ENCODE measurements around the gene OMP.
"Not testable (repeated sequence)": the region's sequence is repeated elsewhere in the genome, so short reads cannot be mapped to it uniquely, and the experiment has no call there.

The OMP gene

DNA sequence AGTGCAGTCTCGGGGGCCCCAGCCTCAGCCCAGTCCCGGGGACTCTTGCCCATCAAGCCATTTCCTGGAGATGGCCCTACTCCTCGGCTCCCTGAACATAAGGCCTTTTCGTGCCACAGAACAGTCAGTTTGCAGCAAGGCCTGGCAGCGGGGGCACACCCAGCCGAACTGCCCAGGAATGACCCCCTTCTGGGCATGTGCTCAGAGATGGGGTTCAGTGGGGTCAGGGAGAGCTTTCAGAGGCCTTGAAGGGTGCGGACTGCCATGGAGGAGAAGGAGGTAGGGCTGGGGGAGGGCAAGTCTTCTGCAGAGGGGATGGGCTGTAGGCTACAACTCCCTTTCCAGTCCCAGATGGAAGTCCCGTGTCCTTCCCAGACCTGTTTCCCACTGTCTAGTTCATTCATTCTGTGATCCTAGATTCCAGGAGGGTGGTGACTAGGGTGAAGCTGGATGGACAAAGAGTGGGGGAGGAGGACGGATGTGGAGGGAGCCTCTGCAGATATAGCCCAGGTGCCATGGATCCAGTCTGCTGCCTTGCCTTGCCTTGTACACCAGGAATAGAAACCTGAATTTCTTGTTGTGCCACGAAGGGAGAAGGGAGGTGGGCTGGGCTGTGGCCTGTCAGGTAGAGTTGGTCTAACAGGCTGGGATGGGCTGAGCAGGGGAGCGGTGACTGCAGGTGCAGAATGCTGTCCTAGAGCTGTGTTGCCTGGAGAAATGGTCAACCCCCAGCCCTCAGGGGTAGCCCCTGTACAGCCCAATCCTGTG, 14.2 kb upstream of the OMP start:
- peak; percentile 73 for DNase-seq

- no peak for DNase-seq
Measured at GRCh38 chr11:77089004-77089545, 13.6 kb upstream of the OMP start.

GRCh38 chr11:77090046-77090372, 12.6 kb upstream of the OMP start:
- DNase-seq, result no peak

DNA sequence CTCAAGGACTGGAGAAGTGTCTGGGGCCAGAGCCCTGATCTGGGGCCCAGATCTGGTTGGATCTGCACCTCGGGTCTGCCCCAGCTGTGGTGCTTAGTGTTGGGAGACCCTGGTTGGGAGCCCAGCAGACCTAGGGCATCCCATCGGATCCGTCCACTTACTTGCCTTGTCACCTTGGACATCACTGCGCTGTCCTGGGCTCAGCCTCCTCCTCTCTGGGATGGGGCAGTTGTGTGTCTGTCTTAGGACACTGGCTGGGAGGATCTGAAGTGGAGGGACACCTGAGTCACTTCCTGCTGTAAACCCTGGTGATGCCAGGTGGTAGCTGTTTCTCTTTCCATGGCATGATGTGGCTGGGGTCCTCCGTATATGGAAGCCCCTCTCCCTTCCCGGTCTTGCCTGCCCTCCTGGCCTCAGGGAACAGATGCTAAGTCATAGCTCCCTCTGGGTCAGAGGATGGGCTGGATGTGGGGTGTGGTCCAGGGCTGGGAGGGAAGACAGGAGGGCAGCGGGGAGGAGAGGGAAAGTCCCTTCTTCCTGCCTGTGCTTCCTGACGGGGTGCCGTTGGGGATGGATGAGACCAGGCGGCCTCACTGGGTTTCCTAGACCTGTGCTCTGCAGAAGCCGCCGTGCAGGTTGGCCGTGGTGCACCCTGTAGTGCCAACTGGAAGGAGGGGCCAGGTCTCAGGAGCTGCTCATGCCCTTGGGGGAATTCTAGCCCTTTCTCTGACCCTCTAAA, 12.1 kb upstream of the OMP start:
- no peak for DNase-seq

- peak; percentile 80 for DNase-seq
Measured at GRCh38 chr11:77091146-77091940, 11.3 kb upstream of the OMP start.

- DNase-seq, result no peak
Measured at GRCh38 chr11:77092382-77092781, 10.3 kb upstream of the OMP start.

DNA sequence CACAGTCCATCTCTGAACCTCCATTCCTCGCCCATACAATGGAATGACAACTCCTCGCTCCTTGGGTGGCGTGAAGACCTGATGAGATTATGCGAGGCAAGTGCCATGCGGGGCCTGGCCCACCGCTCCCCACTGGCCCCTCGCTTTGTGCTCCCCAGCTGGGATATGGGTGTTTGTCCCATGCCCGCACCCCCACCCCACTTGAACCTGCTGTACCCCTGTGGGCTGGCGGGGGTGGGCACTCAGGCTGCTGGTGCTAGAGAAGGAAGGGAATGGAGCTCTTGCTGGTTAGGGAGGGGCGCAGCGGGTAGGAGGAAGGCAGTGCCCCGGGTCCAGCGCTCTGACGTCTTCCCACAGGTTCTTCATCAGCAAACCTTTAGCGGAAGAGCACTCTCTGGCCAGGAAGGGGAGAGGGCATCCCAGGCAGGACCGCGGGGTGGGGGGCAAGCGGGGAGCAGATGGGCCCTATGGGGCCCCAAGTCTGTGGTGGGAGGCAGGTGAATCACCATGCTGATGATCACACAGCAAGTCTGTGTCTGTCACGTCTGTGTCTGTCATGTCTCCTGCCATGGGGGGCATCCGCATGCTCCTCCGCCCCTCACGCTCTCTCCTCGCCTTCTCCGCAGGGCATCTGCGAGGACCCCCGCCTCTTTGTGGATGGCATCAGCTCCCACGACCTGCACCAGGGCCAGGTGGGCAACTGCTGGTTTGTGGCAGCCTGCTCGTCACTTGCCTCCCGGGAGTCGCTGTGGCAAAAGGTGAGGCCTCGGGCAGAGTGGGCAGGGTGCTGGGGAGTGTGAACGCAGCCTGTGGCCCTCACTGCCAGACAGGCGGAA, 9.4 kb upstream of the OMP start:
- DNase-seq, result no peak

- DNase-seq, result no peak
Measured at GRCh38 chr11:77093987-77094840, 8.4 kb upstream of the OMP start.

GRCh38 chr11:77094841-77095365, 7.7 kb upstream of the OMP start:
- no peak for DNase-seq

- DNase-seq, result no peak
Measured at GRCh38 chr11:77095551-77096490, 6.8 kb upstream of the OMP start.

DNA sequence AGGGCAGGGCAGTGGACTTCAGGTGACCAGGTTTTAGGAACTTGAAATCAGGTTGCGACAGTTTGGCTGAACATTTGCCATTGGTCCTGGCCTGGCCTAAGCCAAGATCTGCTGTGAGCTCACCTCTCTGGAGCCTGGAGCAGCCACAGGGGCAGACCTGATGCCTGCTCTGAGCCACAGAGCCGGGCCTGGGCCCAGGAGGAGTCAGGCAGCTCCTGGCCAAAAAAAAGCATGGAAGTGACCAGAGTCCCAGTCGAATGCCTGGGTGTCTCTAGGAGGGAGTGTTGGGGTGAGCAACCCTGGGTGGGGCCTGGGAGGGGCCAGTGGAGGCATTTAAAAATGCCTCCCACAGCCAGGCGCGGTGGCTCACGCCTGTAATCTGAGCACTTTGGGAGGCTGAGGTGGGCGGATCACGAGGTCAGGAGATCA, 6.0 kb upstream of the OMP start:
- DNase-seq, result no peak

DNA sequence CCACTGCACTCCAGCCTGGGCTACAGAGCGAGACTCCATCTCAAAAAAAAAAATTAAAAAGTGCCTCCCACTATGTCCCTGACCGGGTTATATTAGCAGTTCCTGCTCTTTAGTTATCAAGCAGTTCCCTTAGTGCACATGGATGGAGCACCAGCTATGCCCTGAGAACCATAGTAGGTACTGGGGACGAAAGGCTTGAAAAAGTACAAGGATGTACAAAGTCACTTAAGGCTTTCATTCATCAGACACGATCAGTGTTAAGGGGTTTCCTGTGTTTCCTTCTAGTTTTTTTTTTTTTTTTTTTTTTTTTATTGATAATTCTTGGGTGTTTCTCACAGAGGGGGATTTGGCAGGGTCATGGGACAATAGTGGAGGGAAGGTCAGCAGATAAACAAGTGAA, 5.5 kb upstream of the OMP start:
- DNase-seq, result not testable (repeated sequence)

DNA sequence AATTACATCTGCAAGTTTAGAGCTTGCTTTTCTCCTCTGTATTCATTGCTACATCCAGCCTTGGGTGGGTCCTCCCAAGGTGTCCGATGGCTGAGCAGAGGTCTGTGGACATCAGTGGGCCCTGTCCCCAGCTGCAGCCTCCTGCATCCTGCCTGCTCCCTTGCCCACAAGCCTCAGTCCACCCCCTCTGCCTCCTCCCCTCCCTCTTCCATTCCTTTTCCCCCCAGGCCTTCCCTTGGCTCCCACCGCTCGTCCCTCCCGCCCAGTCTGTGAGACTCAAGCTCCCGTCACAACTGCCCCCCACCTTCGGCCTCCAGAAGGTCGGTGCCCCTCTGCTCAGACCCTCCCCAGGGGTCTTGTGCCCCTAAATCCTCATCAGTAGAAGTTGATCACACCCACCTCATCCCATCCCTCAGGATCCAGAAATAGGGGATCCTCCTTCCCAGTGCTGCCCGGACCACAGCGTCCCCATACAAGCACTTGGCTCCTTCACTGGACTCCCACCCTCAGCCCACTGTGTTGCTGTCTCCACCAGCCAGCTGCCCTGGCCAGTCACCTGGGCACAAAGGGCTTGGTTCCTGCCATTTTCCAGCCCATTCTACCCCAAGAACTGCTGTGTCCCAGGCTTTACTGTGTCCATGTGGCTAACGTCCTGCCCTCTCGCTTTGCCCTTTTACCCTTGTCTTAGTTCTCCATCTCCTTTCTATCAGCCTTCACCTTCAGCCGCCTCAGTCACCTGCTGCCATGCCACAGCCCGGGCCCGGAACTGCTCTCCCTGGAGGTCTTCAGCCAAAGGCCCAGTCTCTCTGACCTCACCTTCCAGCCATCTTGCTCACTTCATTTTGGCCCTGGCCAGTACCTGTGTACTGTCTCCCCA, 2.2 kb upstream of the OMP start:
- no peak for DNase-seq

DNA sequence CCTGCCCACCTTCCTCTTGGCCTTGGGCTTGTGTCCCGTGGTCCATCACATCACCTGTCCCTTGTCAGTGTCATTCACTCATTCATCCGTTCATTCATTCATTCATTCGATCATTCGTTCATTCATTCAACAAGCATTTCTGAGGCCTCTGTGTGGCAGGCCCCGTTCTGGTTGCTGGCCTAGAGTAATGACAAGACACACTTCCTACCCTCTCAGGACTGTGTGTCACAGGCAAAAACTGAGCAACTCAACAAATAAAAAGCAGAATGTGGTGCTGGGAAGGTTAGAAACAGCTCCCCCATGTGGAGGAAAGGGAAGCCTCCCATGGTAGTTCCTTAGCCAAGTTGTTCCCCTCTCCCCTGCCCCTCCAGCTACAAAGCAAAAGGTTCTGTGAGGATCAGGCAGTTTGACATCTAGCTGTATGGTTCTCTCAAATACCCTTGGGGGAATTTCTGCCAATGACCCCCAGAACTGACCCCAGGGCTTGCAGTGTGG, 1.6 kb upstream of the OMP start:
- DNase-seq, result no peak

GRCh38 chr11:77103319-77103718, 679 bp downstream of the OMP start:
- no peak for DNase-seq

DNA sequence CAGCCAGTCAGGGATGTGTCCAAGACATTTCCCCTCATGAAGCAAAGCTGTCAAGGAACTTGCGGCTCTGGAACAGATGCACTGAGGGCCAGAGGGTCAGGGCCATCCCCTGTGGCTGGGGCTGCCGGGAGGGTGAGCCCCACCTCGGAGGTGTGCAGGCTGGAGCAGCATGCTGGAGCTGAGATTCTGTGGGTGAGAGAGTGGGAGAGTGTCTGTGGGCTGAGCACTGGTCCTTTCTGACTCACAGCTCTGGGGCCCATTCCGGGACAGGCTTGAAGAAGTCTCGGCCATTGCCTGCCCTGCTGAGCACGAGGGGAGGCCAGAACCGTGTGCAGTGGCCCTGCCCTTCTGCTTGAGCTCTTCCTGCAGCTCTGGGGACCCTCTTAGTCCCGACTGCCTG, 2.1 kb downstream of the OMP start:
- DNase-seq, result no peak

GRCh38 chr11:77106321-77106720, 3.7 kb downstream of the OMP start:
- DNase-seq, result no peak

DNA sequence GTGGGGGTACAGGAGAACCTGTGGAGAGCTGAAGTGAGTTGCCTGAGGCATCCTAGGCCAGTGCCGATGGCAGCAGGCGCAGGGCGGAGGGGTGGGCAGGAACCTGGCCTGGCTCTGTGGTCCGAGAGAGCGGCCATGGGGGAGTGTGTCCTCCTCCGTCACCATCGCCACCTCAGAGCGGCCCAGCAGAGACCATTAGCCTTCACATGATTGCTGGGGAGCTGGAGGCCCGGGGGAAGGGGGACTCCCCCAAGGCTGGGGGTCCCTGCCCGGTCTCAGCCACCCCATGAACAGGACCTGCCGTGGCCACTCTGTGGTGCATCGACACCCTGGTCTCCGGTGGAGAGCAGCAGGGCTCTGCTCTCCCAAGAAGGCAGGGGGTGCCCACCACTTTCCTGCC, 4.1 kb downstream of the OMP start:
- DNase-seq, result no peak

DNA sequence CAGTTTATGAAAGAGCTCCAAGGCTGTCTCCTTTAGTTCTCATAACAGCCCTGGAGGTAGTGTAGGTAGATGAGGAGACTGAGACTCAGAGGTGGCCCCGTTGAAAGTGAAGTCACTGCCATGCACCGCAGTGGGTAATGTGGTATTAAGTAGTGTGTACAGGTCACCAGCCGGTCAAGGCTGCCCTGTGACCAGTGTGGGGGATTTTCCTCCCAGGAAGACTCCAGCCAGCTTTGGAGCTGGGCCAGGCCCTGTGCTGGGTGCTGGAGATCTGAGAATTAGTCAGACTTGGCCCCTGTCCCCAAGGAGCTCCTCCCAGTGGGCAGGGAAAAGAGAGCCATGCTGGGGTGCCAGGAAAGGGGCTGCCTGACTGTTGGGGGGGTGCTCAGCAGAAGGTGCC, 5.3 kb downstream of the OMP start:
- DNase-seq, result no peak

Data from NCI-H510A (cell line).